Measurements from ENCODE around the gene PGM1. TPM values are rescaled to one million over a fixed set of nuclear protein-coding genes. Genes with fewer than 3 reads are reported as not detected.
A peak's percentile ranks its signal among the peaks of the same experiment; 100 is the strongest.

The PGM1 gene
- total RNA-seq, 1 donor from 2014 or later, result 32.9 TPM

GRCh38 chr1:63612564-63612963 is 19.4 kb downstream of the PGM1 start:
- DNase-seq (ENCODE audit: extremely low spot score, unreplicated experiment), result no peak
- Mint-ChIP-seq H3K27me3 (peaks cover 7% of the 10 kb centered on the region), H3K27ac (peak overlapping the region; percentile 28), H3K4me1 (ENCODE audit: unreplicated experiment) (peaks cover 28% of the 10 kb centered on the region), H3K4me3 (no peak overlapping the region), H3K9me3 (peaks cover 4% of the 10 kb centered on the region), H3K36me3 (no peaks in the 10 kb centered on the region)
- no peak for TF ChIP-seq CTCF (conservative IDR thresholded peaks at IDR 0.05)

GRCh38 chr1:63612971-63613370 is 19.8 kb downstream of the PGM1 start:
- Mint-ChIP-seq H3K4me3 (no peak overlapping the region), H3K4me1 (ENCODE audit: unreplicated experiment) (peaks cover 32% of the 10 kb centered on the region), H3K36me3 (no peaks in the 10 kb centered on the region), H3K27ac (peak overlapping the region; percentile 28), H3K27me3 (peaks cover 10% of the 10 kb centered on the region), H3K9me3 (peaks cover 4% of the 10 kb centered on the region)
- no peak for DNase-seq (ENCODE audit: extremely low spot score, unreplicated experiment)
- TF ChIP-seq CTCF (conservative IDR thresholded peaks at IDR 0.05), result no peak

GRCh38 chr1:63615768-63616420 is 22.7 kb downstream of the PGM1 start:
- TF ChIP-seq CTCF (conservative IDR thresholded peaks at IDR 0.05), result peak; percentile 91
- Mint-ChIP-seq H3K9me3 (peaks cover 4% of the 10 kb centered on the region), H3K27me3 (peaks cover 31% of the 10 kb centered on the region), H3K4me3 (no peak overlapping the region), H3K36me3 (no peaks in the 10 kb centered on the region), H3K27ac (no peak overlapping the region), H3K4me1 (ENCODE audit: unreplicated experiment) (peaks cover 32% of the 10 kb centered on the region)
- no peak for DNase-seq (ENCODE audit: extremely low spot score, unreplicated experiment)

- Mint-ChIP-seq H3K27me3 (peaks cover 34% of the 10 kb centered on the region), H3K27ac (no peak overlapping the region), H3K4me1 (ENCODE audit: unreplicated experiment) (peaks cover 25% of the 10 kb centered on the region), H3K36me3 (no peaks in the 10 kb centered on the region), H3K4me3 (no peak overlapping the region), H3K9me3 (peaks cover 2% of the 10 kb centered on the region)
- DNase-seq (ENCODE audit: extremely low spot score, unreplicated experiment), result no peak
- TF ChIP-seq CTCF (conservative IDR thresholded peaks at IDR 0.05), result no peak
These were observed 24.2 kb downstream of the PGM1 start for GRCh38 chr1:63617450-63617849.

- Mint-ChIP-seq H3K27ac (no peak overlapping the region), H3K27me3 (peaks cover 34% of the 10 kb centered on the region), H3K4me3 (no peak overlapping the region), H3K9me3 (no peaks in the 10 kb centered on the region), H3K4me1 (ENCODE audit: unreplicated experiment) (peaks cover 21% of the 10 kb centered on the region), H3K36me3 (no peaks in the 10 kb centered on the region)
- no peak for DNase-seq (ENCODE audit: extremely low spot score, unreplicated experiment)
- TF ChIP-seq CTCF (conservative IDR thresholded peaks at IDR 0.05), result no peak
These were observed 24.8 kb downstream of the PGM1 start for GRCh38 chr1:63618011-63618410.
